ES-I3 (cell line): Measurements from ENCODE around the gene RRP1.

Source experiments
- H3K36me3 ChIP-seq: 2 replicates; pipeline ENCODE4 v1.6.1; 2013; ENCODE audit warnings: mild to moderate bottlenecking, low read length, control low read depth, moderate library complexity; ENCODE audit not compliant: insufficient read depth
- H3K4me1 ChIP-seq: 2 replicates; pipeline ENCODE4 v1.6.1; 2013; ENCODE audit warnings: mild to moderate bottlenecking, control low read depth, low read length; ENCODE audit not compliant: insufficient read depth
- H3K9ac ChIP-seq: 2 replicates; pipeline ENCODE4 v1.6.1; 2013; ENCODE audit warnings: low read depth, mild to moderate bottlenecking, low read length, moderate library complexity
- H3K9me3 ChIP-seq: 2 replicates; pipeline ENCODE4 v1.6.1; 2013; ENCODE audit warnings: mild to moderate bottlenecking, low read length, moderate library complexity; ENCODE audit not compliant: control insufficient read depth, insufficient read depth

The RRP1 gene

DNA sequence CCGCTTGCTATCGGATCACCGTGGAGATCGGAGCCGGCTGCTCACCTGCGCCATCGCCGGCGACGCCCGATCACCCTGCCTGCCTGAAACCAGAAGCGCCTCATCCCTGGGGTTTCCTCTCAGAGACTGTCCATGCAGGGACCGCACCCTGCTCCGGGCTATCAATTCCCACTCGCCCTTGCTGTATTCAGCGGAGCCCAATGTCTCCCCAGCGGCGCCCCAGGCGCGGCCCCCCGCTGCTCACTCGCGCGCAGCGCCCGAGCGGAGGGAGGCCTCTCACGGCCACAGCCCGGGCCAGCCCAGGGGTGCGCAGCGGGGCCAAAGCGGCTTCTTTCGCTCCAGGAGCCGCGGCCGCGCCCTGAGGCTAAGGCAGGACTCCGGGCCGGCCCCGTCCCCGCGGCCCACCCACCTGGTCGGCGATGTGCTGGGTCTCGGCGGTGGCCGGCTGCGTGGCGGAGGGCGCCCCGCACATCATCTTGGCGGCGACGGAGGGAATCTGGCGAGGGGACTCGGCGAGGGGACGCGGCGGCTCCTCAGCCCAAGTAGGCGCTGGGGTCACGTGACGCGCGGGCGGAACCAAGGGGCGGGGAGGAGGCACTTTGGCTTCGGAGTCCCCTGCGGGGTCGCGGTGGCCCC, 13.5 kb upstream of the RRP1 start, which contains the start of gene CSTB:
Gene CSTB, minus strand, starts transcription at position 514 of the 636 bp plus-strand sequence. Its CDS starts 39 bp downstream, at position 475.
- Histone ChIP-seq H3K9me3 (no peaks in the 10 kb centered on the region), H3K4me1 (peaks cover 20% of the 10 kb centered on the region)

GRCh38 chr21:43777953-43778352, 11.4 kb upstream of the RRP1 start:
- Histone ChIP-seq H3K36me3 (peaks cover 5% of the 10 kb centered on the region), H3K9me3 (no peaks in the 10 kb centered on the region), H3K4me1 (0 out of 2 replicates have a peak, but pooled peaks cover under 1% of the 10 kb centered on the region), H3K9ac (no peak overlapping the region)

More for the DNA sequence above, 13.5 kb upstream of the RRP1 start, which contains the start of gene CSTB:
- peaks cover 5% of the 10 kb centered on the region for H3K36me3 ChIP-seq
- peak within 1 kb of the TSS; percentile 100 for H3K9ac ChIP-seq

DNA sequence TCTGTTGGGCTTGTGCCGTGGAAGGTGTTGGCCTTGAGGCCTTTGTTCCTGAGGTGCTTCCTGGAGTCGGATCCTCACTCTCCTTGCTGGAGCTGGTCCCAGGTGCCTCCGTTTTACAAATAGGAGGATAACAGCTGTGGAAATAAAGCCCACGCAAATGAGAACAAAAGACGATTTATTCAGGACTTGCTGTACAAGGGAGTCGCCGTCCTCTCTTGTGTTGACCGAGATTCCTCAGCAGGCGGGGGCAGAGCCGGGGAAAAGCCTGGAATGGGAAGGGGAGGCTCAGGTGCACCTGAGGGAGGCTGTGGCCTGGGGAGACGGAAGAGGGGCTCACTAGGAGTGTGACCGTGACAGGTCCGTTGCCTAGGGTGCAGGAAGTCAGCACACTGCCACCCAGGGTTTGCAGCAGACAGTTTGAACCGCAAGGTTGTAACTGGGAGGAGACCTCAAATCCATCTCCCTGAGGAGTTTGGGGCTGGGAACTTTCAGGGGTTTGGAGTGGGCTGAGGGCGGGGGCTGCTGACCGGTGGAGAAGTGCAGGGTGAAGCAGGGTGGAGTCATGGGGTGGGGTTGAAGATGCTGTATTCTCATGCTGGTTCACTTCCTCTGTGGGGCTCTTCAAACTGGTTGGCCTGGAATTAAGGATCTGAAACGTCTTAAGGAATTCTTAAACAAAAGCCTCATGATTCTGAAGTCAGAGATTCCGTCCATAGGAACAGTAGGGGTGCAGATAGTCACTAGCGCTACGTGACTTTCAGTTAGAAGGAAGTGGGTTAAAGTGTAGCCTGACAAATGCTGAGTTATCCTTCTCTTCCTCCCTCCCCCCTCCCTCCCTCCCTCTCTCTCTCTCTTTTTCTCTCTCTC, 10.7 kb upstream of the RRP1 start:
- Histone ChIP-seq H3K36me3 (no peaks in the 10 kb centered on the region; the same call in 1 of the 2 replicates), H3K4me1 (no peaks in the 10 kb centered on the region), H3K9me3 (no peaks in the 10 kb centered on the region), H3K9ac (peak overlapping the region; percentile 28; the same call in 1 of the 2 replicates)

- Histone ChIP-seq H3K9ac (no peak overlapping the region), H3K9me3 (no peaks in the 10 kb centered on the region), H3K36me3 (no peaks in the 10 kb centered on the region), H3K4me1 (no peaks in the 10 kb centered on the region)
Observed at GRCh38 chr21:43779660-43780059, 9.7 kb upstream of the RRP1 start.

- Histone ChIP-seq H3K9me3 (no peaks in the 10 kb centered on the region), H3K9ac (no peak overlapping the region), H3K36me3 (no peaks in the 10 kb centered on the region), H3K4me1 (no peaks in the 10 kb centered on the region)
Observed at GRCh38 chr21:43781846-43782245, 7.5 kb upstream of the RRP1 start.

- H3K36me3 ChIP-seq = no peaks in the 10 kb centered on the region
- no peaks in the 10 kb centered on the region for H3K4me1 ChIP-seq
- no peak overlapping the region for H3K9ac ChIP-seq
- no peaks in the 10 kb centered on the region for H3K9me3 ChIP-seq
Observed at GRCh38 chr21:43782431-43783097, 6.8 kb upstream of the RRP1 start.

GRCh38 chr21:43783098-43783700, 6.2 kb upstream of the RRP1 start:
- Histone ChIP-seq H3K36me3 (no peaks in the 10 kb centered on the region), H3K9me3 (no peaks in the 10 kb centered on the region), H3K9ac (no peak overlapping the region), H3K4me1 (no peaks in the 10 kb centered on the region)

DNA sequence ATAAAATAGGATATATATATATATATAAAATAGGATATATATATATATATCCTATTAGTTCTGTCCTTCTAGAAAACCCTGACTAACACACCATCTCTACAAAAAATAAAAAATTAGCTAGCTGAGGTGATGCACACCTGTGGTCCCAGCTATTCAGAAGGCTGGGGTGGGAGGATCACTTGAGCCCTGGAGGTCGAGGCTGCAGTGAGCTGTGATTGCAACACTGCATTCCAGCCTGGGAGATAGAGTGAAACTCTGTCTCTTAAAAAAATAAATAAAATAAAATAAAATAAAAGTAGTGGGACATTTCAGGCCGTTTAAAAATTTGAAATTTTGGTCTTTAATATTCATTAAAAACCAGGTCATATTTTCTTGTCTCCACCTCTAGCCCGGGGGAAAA, 4.2 kb upstream of the RRP1 start:
- Histone ChIP-seq H3K9ac (no peak overlapping the region), H3K4me1 (no peaks in the 10 kb centered on the region), H3K36me3 (no peaks in the 10 kb centered on the region)

GRCh38 chr21:43786300-43786806, 3.0 kb upstream of the RRP1 start:
- peaks cover 3% of the 10 kb centered on the region for H3K36me3 ChIP-seq
- no peak overlapping the region for H3K9ac ChIP-seq
- no peaks in the 10 kb centered on the region for H3K9me3 ChIP-seq
- 0 out of 2 replicates have a peak, but pooled peaks cover 6% of the 10 kb centered on the region for H3K4me1 ChIP-seq

More for the DNA sequence above, 4.2 kb upstream of the RRP1 start:
- H3K9me3 ChIP-seq = no peaks in the 10 kb centered on the region

GRCh38 chr21:43786807-43787440, 2.5 kb upstream of the RRP1 start:
- peaks cover 7% of the 10 kb centered on the region for H3K36me3 ChIP-seq
- no peaks in the 10 kb centered on the region for H3K9me3 ChIP-seq
- 0 out of 2 replicates have a peak, but pooled peaks cover 6% of the 10 kb centered on the region for H3K4me1 ChIP-seq
- no peak overlapping the region for H3K9ac ChIP-seq

GRCh38 chr21:43790010-43790524, 690 bp downstream of the RRP1 start:
- Histone ChIP-seq H3K9ac (peak overlapping the region; percentile 92), H3K9me3 (no peaks in the 10 kb centered on the region), H3K4me1 (0 out of 2 replicates have a peak, but pooled peaks cover 6% of the 10 kb centered on the region), H3K36me3 (peaks cover 21% of the 10 kb centered on the region)

DNA sequence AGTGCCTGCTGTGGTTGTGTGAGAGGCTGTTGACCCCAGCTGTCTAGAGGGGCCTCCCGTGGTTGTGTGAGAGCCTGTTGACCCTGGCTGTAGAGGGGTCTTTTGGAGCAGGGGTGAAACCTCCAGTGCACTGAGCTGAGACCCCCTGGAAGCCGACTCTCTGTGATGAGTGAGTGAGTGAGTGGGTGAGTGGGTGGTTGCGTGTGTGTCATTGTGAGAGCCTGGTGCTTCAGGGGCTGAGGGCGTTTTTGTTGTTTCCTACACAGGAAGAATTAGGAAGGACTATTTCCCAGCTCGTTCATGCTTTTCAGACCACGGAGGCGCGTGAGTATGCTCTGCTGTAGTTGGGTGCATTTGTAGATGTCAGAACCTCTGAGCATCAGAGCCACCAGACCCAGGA, 3.0 kb downstream of the RRP1 start:
- peaks cover 33% of the 10 kb centered on the region for H3K36me3 ChIP-seq
- no peaks in the 10 kb centered on the region for H3K9me3 ChIP-seq
- no peak overlapping the region for H3K9ac ChIP-seq

DNA sequence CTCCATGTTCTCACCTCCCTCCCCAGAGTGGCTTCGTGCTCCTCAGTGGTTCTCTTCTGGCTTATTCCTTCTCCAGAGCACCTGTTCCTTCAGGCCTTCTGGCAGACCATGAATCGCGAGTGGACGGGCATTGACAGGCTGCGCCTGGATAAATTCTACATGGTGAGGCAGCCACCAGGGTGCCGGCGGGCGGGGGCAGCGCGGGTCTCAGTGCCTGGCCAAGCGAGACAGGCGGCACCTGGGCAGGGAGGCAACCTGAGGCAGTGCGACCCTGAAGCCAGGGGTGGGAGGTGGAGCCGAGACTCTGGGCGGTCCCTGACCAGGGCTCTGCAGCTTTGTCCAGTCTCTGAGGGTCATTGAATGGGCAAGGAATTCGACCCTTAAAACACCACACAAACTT, 3.9 kb downstream of the RRP1 start:
- Histone ChIP-seq H3K36me3 (peaks cover 36% of the 10 kb centered on the region), H3K9me3 (no peaks in the 10 kb centered on the region), H3K9ac (no peak overlapping the region), H3K4me1 (0 out of 2 replicates have a peak, but pooled peaks cover 6% of the 10 kb centered on the region)

More for the DNA sequence above, 3.0 kb downstream of the RRP1 start:
- 0 out of 2 replicates have a peak, but pooled peaks cover 6% of the 10 kb centered on the region for H3K4me1 ChIP-seq
